ENCODE measurements around the gene ANKK1.

ANKK1 gene

DNA sequence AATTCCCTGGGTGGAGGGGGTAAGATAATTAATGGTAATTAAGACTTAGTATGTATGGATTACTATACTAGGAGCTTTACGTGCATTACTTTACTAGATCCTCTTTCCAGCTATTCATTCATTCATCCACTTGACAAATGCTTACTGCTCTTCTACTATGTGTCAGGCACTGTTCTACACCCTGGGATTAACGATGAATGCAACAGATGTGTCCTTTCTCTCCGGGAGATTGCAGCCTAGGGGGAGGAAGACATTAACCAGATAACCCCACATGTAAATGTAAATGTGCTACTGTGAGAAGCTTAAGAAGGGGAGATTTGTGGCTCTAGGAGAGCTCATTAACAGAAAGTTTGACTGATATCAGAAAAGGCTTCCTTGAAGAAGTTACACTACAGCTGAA, 1.7 kb downstream of the ANKK1 start:
- no peak overlapping the region for H3K4me3 ChIP-seq (ENCODE audit: low read depth, low read length)
- TF ChIP-seq, protein P1, sequence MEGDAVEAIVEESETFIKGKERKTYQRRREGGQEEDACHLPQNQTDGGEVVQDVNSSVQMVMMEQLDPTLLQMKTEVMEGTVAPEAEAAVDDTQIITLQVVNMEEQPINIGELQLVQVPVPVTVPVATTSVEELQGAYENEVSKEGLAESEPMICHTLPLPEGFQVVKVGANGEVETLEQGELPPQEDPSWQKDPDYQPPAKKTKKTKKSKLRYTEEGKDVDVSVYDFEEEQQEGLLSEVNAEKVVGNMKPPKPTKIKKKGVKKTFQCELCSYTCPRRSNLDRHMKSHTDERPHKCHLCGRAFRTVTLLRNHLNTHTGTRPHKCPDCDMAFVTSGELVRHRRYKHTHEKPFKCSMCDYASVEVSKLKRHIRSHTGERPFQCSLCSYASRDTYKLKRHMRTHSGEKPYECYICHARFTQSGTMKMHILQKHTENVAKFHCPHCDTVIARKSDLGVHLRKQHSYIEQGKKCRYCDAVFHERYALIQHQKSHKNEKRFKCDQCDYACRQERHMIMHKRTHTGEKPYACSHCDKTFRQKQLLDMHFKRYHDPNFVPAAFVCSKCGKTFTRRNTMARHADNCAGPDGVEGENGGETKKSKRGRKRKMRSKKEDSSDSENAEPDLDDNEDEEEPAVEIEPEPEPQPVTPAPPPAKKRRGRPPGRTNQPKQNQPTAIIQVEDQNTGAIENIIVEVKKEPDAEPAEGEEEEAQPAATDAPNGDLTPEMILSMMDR (IDR thresholded peaks at IDR 0.05; ENCODE audit: control insufficient read depth, extremely low read depth, insufficient read depth) = no peak
- DNase-seq (ENCODE audit: low read depth) = no peak

DNA sequence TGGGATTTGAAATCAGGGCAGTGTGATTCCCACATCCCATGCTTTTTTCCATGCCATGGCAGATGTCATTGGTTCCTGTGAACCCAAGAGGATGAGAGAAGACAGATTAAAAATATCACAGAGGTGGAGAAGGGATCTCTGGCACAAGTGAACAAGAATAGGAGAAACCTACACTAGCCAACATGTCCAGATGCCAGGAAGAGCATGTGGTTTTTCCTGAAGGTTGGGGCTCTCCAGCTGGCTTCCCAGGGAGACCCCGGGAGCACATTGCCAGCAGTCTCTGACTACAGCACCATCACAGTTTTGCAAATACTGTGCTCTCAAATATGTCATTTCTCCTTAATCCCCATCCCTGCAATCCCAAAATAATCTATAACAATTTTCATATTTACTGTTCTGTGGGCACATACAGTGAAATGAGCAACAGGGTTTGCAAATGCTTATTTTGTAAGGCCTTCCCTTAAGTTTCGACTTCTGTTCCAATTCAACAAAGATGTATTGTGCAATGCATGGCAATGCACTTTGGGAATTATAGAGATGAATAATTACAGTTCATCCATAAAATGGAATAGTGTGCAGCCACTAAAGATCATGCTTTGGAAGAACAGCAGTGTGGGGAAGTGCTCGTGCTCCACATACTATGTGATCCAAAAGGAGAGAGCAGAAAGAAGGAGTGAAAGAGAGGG, 4.8 kb downstream of the ANKK1 start:
- no peak overlapping the region for H3K4me3 ChIP-seq (ENCODE audit: low read depth, low read length)
- TF ChIP-seq, protein P1 (IDR thresholded peaks at IDR 0.05; ENCODE audit: control insufficient read depth, extremely low read depth, insufficient read depth) = no peak
- DNase-seq (ENCODE audit: low read depth) = no peak

DNA sequence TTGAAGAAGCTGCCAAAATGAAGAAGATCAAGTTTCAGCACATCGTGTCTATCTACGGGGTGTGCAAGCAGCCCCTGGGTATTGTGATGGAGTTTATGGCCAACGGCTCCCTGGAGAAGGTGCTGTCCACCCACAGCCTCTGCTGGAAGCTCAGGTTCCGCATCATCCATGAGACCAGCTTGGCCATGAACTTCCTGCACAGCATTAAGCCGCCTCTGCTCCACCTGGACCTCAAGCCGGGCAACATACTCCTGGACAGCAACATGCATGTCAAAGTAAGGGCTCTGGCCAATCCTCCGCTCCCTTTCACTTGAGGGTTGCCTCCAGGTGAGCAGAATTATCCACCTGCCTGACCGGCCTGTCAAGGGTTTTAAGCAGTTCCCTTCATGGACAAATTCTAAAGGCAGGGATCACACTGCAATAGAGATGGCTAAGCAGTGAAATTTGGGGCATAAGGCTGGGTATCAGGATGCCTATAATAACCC, 6.0 kb downstream of the ANKK1 start:
- TF ChIP-seq, protein P1 (IDR thresholded peaks at IDR 0.05; ENCODE audit: control insufficient read depth, extremely low read depth, insufficient read depth) = no peak
- DNase-seq (ENCODE audit: low read depth) = no peak
- no peak overlapping the region for H3K4me3 ChIP-seq (ENCODE audit: low read depth, low read length)

DNA sequence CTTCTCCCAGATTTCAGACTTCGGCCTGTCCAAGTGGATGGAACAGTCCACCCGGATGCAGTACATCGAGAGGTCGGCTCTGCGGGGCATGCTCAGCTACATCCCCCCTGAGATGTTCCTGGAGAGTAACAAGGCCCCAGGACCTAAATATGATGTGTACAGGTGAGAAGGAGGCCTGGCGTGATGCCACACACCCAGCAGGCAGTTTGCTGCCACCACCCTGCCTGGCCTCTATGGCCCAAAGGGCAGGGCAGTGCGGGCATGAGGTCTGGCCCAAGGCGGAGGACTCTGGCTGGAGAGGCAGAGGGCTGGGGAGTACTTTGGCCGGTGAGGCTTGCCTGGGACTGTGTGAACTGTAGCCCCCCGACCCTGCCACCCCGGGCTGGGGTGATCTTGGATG, 7.3 kb downstream of the ANKK1 start:
- TF ChIP-seq, protein P1 (IDR thresholded peaks at IDR 0.05; ENCODE audit: control insufficient read depth, extremely low read depth, insufficient read depth) = no peak
- DNase-seq (ENCODE audit: low read depth) = no peak
- H3K4me3 ChIP-seq (ENCODE audit: low read depth, low read length) = no peak overlapping the region

DNA sequence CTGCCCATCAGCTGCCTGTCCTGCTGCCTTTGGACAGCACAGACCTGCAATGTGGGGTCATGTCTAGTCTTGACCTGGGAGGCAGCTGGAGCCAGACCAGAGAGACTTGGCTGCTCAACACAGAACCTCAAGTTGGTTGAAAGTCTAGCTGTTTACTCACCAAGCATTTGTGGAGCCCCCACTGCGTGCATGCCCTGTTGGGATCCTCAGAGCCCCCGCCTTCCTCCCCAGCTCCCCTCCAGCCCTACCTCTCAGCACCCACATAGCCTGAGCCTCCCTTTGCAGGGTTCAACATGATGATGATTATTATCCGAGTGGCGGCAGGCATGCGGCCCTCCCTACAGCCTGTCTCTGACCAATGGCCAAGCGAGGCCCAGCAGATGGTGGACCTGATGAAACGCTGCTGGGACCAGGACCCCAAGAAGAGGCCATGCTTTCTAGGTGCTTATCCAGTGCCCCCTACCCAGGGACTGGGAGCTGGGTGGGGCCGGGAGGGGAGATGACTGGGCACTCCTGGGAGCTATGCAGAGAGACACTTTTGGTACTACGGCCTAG, 8.3 kb downstream of the ANKK1 start:
- no peak for DNase-seq (ENCODE audit: low read depth)
- H3K4me3 ChIP-seq (ENCODE audit: low read depth, low read length) = no peak overlapping the region
- TF ChIP-seq, protein P1 (IDR thresholded peaks at IDR 0.05; ENCODE audit: control insufficient read depth, extremely low read depth, insufficient read depth) = no peak

DNA sequence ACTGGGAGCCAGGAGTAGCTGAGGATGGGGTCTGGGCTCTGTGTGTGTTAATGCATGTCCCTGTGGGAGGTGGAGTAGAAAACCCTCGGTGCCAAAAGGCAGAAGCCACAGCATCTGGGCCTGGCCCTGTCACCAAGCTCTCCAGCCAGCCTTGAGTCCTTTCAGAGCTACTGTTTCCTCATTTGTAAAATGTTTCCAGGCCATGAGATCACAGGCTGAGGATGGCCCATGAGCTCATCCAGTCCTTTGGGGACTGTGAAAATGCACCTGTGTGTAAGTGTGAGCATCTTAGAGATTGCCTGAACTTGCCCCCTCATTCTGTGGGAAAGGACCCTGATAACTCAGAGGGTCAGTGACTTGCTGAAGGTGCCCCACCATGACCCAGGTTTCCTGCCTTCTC, 9.1 kb downstream of the ANKK1 start:
- DNase-seq (ENCODE audit: low read depth) = no peak
- H3K4me3 ChIP-seq (ENCODE audit: low read depth, low read length) = no peak overlapping the region
- TF ChIP-seq, protein P1 (IDR thresholded peaks at IDR 0.05; ENCODE audit: control insufficient read depth, extremely low read depth, insufficient read depth) = no peak

DNA sequence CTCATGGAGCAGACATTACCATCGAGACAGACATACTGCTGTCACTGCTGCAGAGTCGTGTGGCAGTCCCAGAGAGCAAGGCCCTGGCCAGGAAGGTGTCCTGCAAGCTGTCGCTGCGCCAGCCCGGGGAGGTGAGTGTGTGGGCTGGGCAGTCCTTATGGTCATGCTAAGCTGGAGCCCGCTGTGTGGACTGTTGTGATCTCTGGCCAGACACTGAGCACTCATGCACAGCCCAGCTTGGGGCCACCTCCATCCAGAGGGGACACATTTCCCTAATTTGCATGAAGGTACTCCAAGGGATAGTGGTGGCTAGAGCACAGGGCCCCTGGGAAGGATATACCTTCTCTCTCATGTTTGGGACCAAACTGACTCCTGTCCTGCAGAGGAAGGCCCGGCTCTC, 9.6 kb downstream of the ANKK1 start:
- H3K4me3 ChIP-seq (ENCODE audit: low read depth, low read length) = no peak overlapping the region
- TF ChIP-seq, protein P1 (IDR thresholded peaks at IDR 0.05; ENCODE audit: control insufficient read depth, extremely low read depth, insufficient read depth) = no peak
- DNase-seq (ENCODE audit: low read depth) = no peak
